ENCODE measurements around the gene MYO3B. TPM values are rescaled to one million over a fixed set of nuclear protein-coding genes. Genes with fewer than 3 reads are reported as not detected.

Gene MYO3B
- total RNA-seq, 1 donor from 2014 or later = 27.3 TPM

GRCh38 chr2:170240629-170241028 lies 62.7 kb downstream of the MYO3B start:
- Mint-ChIP-seq H3K27ac (no peak overlapping the region), H3K27me3 (ENCODE audit: insufficient read depth, low read depth) (peaks cover 8% of the 10 kb centered on the region), H3K36me3 (no peaks in the 10 kb centered on the region), H3K9me3 (no peaks in the 10 kb centered on the region), H3K4me3 (no peak overlapping the region), H3K4me1 (peaks cover 26% of the 10 kb centered on the region)
- H3K4me2 ChIP-seq = no peak overlapping the region
- H4K20me1 ChIP-seq (ENCODE audit: low read depth) = no peaks in the 10 kb centered on the region
- no peak for DNase-seq (ENCODE audit: low spot score)
- H3K9me3 ChIP-seq (ENCODE audit: low read depth) = no peaks in the 10 kb centered on the region
- no peak overlapping the region for H3K4me3 ChIP-seq
- H3K27me3 ChIP-seq = no peaks in the 10 kb centered on the region
- H3K9ac ChIP-seq = no peak overlapping the region
- peaks cover 23% of the 10 kb centered on the region for H3K4me1 ChIP-seq
- TF ChIP-seq EZH2 (IDR thresholded peaks at IDR 0.05) (no peak), EZH2phosphoT487 (IDR thresholded peaks at IDR 0.05) (no peak), CTCF (IDR thresholded peaks at IDR 0.05) (no peak)
- H2AFZ ChIP-seq (replicated peaks) = no peak overlapping the region
- no peak overlapping the region for H3K27ac ChIP-seq
- H3K36me3 ChIP-seq = no peaks in the 10 kb centered on the region
- H3F3A ChIP-seq (ENCODE audit: low read depth) = no peaks in the 10 kb centered on the region
- H3K79me2 ChIP-seq (ENCODE audit: low read depth) = no peaks in the 10 kb centered on the region

GRCh38 chr2:170241756-170242155 lies 63.8 kb downstream of the MYO3B start:
- H3K27ac Mint-ChIP-seq = peak overlapping the region; percentile 7
- no peaks in the 10 kb centered on the region for H3K27me3 ChIP-seq
- H3K27me3 Mint-ChIP-seq (ENCODE audit: insufficient read depth, low read depth) = peaks cover 4% of the 10 kb centered on the region

GRCh38 chr2:170243118-170243837 lies 65.3 kb downstream of the MYO3B start:
- Histone ChIP-seq H4K20me1 (ENCODE audit: low read depth) (no peaks in the 10 kb centered on the region), H3K27ac (no peak overlapping the region), H3K4me2 (no peak overlapping the region), H3K79me2 (ENCODE audit: low read depth) (no peaks in the 10 kb centered on the region), H2AFZ (replicated peaks) (no peak overlapping the region), H3K27me3 (no peaks in the 10 kb centered on the region), H3K9ac (no peak overlapping the region), H3K4me1 (peaks cover 8% of the 10 kb centered on the region), H3K9me3 (ENCODE audit: low read depth) (no peaks in the 10 kb centered on the region), H3F3A (ENCODE audit: low read depth) (no peaks in the 10 kb centered on the region), H3K36me3 (no peaks in the 10 kb centered on the region), H3K4me3 (no peak overlapping the region)
- no peak for DNase-seq (ENCODE audit: low spot score)
- Mint-ChIP-seq H3K36me3 (no peaks in the 10 kb centered on the region), H3K27ac (no peak overlapping the region), H3K4me1 (peaks cover 17% of the 10 kb centered on the region), H3K27me3 (ENCODE audit: insufficient read depth, low read depth) (peaks cover 4% of the 10 kb centered on the region), H3K9me3 (no peaks in the 10 kb centered on the region), H3K4me3 (no peak overlapping the region)
- TF ChIP-seq CTCF (IDR thresholded peaks at IDR 0.05) = no peak

More at GRCh38 chr2:170241756-170242155, 63.8 kb downstream of the MYO3B start:
- Histone ChIP-seq H3K9me3 (ENCODE audit: low read depth) (no peaks in the 10 kb centered on the region), H3K9ac (no peak overlapping the region), H3K4me3 (no peak overlapping the region), H3K4me2 (no peak overlapping the region), H3K79me2 (ENCODE audit: low read depth) (no peaks in the 10 kb centered on the region), H3K36me3 (no peaks in the 10 kb centered on the region), H2AFZ (replicated peaks) (no peak overlapping the region), H3K4me1 (peaks cover 18% of the 10 kb centered on the region), H3F3A (ENCODE audit: low read depth) (no peaks in the 10 kb centered on the region), H3K27ac (no peak overlapping the region), H4K20me1 (ENCODE audit: low read depth) (no peaks in the 10 kb centered on the region)
- no peak for TF ChIP-seq EZH2phosphoT487 (IDR thresholded peaks at IDR 0.05)
- TF ChIP-seq CTCF (IDR thresholded peaks at IDR 0.05) = no peak
- no peak for TF ChIP-seq EZH2 (IDR thresholded peaks at IDR 0.05)
- Mint-ChIP-seq H3K4me1 (peaks cover 26% of the 10 kb centered on the region), H3K4me3 (no peak overlapping the region), H3K9me3 (no peaks in the 10 kb centered on the region), H3K36me3 (no peaks in the 10 kb centered on the region)
- DNase-seq (ENCODE audit: low spot score) = no peak
